GM19455 (cell line): ENCODE data around the gene ACAD9.
"Not testable (repeated sequence)": the region's sequence is repeated elsewhere in the genome, so short reads cannot be mapped to it uniquely, and the experiment has no call there.

Experiments used
- ATAC-seq: cut with Tn5 transposase; IDR thresholded peaks from one replicate; pipeline ENCODE4 v1.9.1; 2021; ENCODE audit not compliant: unreplicated experiment

Gene ACAD9

DNA sequence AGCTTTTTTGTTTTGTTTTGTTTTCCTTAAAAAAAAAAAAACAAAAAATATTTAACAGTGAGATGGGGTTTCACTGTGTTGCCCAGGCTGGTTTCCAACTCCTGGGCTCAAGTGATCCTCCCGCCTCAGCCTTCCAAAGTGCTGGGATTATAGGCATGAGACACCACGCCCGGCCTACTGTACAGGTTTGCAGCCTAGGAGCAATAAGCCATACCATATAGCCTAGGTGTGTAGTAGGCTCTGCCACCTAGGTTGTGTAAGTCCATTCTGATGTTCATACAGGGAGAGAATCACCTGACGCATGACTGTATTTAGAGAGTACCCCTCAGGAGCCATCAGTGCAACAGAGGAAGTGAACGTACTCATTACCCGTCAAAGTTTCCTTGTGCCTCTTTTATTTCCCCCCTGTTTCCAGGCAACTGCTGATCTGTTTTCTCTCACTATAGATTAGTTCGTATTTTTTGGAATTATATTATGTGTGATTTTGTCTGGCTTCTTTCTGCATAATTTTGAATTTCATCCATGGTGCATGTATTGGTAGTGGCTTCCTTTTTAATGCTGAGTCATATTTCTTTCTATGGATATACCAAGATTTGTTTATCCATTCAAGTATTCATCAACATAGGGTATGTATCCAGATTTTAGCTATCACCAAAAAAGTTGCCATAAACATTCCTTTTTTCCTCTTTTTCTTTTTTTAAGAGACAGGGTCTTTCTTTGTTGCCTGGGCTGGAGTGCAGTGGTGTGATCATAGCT, 9.9 kb downstream of the ACAD9 start:
- no peak for ATAC-seq

DNA sequence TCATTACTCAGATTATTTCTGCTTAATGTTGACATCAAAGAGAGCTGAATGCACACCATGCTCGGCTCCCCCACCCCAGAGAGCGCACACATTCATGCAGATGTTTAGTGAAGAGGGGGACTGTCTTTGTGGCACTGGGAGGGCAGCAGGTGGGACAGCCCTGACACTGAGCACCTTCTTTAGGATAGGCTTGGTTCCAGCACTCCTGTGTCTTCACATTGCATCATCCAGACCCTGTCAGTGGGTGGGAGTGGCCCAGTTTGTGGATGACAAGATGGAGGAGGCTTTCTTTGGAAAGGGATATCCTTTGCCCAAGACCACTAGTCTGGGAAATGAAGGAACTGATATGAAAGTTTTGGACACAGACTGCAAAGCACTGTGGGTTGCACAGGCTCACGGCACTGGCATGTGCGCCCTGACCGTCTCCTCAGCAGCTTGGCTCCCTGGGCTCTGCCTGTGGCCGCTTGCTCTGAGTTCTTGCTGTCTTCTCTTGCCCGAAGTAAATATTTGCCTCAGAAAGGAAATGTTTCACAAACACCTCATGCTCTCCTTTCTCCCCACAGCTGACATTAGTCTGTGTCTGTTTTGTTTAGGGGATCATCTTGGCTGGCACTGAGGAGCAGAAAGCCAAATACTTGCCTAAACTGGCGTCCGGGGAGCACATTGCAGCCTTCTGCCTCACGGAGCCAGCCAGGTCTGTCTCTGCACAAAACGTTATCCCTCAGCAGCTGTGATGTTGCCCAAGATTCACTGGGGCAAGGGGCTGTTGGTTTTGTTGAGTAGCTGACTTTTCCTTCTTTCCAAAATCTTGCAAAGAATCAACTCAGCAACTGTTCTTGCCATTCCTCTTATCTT, 16.6 kb downstream of the ACAD9 start:
- ATAC-seq = no peak

DNA sequence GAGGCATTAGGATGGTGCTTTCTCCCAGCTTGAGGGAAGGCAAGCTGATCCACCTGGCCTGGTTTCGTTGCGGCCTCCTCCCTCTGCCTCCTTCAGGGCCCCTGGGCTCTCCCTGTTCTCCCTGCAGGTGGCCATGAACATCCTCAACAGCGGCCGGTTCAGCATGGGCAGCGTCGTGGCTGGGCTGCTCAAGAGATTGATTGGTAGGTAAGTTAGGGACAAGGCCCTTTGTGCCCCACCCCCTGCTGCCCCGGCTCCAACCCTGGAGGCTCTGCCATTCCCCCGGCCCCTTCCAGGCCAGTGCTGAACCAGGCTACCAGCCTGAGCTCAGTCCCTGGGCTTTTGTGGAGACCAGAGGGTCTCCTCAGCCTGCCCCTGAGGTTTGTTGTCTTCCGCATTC, 23.0 kb downstream of the ACAD9 start:
- no peak for ATAC-seq

DNA sequence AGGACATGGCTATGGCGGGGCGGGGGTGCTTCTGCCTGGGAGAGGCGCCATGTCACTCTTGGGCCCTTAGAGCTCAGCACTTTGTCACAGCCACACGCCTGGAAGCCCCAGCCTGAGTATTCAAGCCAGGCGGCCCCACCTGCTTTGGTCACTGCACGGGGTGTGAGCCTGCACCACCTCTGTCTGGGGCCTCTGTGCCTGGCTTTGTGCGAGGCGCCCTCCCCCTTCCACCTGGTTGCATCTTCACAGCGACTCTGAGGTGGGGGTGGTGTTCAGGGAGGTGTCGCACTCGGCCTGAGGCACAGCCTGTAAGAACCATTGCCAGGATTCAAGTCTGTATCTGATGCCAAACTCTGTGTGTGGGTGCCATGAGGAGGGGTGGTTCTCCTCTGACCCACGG, 24.1 kb downstream of the ACAD9 start:
- no peak for ATAC-seq

DNA sequence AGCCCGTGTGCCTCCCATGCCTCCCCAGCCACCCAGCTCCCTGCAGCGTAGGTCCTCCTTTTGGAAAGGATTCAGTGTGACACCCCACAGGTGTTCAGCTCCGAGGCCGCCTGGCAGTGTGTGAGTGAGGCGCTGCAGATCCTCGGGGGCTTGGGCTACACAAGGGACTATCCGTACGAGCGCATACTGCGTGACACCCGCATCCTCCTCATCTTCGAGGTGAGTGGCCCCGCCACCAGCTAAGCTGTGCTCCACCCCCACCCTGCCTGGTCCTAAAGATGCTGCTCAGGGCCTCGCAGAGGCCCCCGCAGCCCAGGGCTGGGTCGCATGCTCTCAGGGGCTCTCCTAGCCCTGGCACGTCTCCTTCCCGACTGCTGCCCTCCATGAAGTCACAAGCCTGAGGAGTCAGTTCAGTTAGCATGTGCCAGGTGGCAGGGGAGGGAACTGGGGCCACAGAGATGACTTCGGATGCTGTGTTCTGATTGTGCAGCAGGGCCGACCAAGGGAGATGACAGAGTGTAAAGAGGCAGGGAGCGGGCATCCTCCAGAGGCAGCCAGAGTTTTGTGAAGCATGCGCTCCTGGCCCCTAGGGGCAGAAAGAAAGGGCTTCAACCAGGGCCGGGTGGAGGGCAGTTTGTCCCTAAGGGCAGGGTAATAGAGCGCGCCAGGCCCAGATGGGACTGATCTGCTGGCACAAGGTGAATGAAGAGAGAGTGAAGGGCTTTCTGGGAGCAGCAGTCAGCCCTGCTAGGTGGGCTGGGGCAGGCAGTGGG, 26.8 kb downstream of the ACAD9 start:
- ATAC-seq = no peak

DNA sequence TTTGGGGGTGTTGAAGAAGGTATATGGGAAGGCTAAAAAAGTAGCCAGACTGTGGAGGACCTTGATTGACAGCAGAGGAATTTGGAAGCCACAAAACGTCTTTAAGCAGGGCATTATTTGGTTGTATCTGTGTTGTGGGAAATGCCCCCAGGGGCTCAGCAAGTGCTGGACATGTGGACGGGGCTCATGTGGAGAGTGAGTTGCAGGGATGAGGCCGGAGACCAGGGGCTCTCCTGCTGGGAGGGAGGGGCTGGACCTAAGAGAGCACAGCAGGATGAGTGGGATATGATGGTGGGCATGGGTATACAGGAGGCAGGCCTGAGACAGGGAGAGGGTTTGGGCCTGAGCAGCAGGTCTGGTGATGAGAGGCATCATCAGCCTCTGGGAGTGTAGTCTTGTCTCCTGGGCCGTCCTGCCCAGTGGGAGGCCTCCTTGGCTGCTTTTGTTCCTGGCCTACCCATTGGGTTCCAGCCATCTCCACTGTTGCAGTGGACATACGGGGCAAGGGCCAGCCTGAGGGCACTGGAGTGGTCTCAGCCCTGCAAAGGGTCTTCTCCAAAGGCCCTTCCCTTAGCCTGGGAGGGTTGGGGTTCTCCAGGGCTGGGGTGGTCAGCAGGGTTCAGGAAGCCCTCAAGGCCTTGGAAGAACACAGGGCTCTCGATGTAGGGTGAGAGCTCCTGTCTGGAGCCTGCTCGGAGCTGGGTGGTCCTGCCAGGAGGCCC, 27.5 kb downstream of the ACAD9 start:
- no peak for ATAC-seq

DNA sequence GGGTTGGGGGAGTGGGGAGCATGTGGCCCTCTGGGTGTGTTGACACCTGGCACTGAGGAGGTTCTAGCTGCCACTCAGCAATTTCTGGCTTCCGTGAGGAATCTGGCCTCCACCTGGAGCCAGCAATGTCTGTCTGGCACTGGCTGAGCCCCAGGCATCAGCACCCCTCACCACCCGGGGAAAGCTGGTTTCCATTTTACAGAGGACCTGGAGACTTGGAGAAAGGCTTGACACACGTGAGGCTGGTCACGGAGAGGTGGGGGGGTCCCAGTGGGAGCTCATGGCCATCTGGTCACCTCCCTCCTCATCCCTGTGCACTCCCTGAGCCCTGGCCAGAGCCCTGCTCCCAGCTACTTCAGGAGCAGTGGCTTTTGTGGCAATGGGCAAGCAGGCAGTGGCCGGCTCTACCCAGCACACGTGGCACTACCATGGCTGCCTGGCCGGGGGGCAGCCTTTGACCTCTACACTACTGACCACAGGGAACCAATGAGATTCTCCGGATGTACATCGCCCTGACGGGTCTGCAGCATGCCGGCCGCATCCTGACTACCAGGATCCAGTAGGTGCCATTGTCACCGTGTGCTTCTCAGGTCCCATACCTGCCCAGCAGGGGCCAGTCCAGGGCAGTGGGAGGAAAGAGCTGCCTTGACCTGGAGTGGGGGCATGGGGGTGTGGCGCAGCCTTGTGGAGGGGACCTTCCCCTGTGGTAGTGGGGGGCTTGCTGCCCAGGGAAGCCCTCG, 28.5 kb downstream of the ACAD9 start:
- ATAC-seq = no peak

DNA sequence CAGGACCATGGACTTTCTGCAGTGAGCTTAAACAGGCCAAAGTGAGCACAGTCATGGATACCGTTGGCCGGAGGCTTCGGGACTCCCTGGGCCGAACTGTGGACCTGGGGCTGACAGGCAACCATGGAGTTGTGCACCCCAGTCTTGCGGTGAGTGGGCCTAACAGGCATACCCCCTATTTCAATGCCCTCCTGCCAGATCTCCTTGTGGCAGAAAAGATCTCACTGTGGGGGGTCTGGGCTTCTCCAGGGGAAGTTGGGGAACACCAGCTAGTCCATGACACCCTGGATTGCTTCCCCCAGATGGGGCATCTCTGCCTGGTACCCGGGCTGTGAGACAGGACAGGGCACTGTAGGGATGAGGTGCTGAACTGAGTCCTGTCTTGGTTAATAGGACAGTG, 29.5 kb downstream of the ACAD9 start:
- ATAC-seq = no peak

DNA sequence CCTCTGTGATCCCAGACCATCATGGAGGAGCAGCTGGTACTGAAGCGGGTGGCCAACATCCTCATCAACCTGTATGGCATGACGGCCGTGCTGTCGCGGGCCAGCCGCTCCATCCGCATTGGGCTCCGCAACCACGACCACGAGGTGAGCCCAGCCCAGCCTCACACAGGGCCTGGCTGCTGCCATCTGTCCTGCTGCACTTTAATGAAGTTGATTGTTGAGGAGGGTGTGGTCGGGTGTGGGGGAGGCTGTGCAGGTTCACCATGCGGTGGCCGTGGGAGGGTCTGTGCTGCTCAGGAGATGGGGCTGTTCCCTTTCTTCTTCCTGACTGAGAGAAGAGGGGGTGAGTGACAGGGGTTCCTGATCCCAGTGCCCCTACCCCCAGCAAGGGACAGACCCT, 30.6 kb downstream of the ACAD9 start:
- no peak for ATAC-seq

DNA sequence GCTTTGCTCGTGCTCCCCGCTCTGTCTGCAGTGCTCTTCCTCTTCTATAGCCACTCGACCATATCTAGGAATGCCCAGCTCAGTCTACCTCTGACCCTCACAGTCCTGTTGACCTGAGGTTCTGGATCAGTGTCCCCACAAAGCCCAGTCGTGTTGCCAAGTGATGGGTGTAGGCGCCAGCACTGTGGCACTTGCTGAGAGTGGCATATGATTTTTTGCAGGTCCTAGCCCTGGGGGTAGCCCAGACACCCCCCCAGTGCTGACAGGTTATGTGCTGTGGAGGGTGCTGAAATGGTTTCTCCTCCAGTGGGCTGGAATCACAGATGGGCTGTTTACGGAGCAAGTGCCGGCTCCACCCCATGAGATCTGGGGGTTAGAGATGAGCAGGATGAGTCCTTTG, 32.5 kb downstream of the ACAD9 start:
- ATAC-seq = no peak

DNA sequence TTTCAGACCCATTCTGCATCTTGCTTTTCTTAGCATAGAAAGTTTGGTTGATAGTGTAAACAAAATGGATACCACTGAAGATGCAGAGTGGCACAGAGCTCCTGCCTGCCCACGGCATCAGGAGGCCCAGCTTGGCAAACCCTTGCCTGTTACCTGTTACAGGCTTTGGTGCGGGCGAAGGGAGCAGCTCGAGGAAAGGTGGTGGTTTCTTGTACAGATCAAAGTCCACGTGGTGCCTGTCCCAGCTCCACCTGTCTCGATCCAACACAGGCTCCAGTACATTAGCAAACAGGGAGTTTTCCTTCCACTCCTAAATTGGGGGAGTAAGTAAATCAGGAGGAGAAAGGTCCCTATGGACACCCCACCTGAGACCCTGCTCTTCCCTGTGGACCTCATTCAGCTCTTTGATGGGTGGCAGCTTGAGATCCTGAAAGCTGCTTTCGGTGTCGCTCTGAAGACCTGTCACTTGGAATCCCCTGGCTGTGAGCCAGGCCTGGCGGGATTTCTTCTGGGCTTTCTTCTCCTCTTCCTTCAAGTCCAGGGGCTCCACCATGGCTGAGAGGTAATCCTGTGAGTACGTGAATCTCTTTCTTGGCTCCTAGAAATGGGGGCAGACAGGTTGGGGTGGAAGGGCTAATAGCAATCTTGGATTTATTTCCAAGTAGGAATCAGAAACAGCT, 35.7 kb downstream of the ACAD9 start:
- no peak for ATAC-seq

DNA sequence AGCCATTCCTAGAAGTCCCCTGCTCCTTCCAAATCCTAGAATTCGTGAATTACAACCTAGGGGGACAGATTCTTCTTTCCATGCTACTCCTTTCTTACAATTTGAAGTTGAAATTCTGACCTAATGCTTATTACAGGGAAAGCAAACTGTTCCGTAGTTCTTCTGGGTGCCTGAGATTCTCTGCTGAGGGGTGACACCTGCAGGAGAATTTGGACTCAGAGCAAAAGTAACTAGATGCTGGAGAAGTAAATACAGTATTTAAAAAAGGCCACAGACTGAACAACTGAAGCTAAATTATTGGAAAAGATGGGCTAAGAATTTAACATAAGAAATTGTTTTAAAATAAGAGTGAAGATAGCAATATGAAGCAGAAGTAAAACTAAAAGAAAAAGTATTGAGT, 37.9 kb downstream of the ACAD9 start:
- no peak for ATAC-seq

DNA sequence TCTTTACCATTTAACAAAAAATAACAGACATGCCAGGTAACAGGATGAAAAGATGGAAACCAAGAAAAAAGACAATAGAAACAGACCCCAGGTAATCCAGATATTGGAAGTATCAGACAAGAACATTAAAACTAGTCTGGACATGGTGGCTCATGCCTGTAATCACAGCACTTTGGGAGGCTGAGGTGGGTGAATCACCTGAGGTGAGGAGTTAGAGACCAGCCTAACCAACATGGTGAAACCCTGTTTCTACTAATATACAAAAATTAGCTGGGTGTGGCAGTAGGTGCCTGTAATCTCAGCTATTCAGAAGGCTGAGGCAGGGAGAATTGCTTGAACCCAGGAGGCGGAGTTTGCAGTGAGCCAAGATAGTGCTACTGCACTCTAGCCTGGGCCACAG, 40.6 kb downstream of the ACAD9 start:
- ATAC-seq = no peak

DNA sequence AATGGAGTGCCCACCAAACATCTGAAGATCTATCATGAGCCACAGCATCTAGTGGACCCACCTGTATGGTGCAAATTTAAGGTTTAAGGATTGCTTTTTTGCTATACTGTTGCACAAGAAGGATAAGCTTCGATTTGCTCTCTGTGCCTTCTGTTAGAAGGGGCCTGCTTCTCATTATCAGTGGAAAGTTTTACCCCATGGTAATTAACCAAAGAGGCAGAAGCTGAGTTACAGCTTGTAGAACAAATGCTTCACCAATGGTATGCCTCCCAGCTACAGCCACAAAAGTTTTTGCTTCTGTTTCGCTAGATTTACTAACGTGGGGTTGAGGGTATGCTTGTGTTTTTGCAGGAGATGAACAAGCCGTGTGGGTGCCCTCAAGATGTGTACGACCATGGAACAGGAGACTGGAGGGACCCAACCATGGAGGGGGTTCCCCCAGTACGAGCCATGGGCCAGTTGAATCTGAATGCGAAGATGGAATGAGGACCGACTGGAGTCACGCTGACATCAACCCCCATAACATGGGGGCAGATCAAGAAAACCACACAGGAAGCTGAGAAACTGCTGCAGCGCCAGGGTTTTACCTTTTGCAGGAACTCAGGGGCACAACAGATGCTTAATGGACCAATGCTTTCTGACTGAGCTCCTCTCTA, 43.5 kb downstream of the ACAD9 start:
- ATAC-seq = no peak

DNA sequence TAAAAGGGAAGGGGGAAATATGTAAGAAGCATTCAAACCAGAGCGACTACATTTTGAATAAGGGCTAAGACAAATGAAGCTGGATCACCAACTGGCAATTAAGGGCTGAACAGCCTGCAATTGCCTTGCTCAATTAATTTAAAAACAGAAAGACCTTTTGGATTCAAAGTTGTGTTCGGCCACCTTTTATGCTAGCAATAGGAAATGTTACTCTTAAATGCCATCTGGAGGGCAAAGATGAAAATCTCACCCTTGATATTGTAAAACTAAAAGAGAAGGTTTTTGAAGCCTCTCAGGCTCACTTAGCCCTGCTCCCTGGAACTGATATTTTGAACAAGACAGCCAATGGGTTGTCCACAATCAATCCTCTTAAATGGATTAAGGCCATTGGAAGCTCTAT, 44.2 kb downstream of the ACAD9 start:
- ATAC-seq = no peak

DNA sequence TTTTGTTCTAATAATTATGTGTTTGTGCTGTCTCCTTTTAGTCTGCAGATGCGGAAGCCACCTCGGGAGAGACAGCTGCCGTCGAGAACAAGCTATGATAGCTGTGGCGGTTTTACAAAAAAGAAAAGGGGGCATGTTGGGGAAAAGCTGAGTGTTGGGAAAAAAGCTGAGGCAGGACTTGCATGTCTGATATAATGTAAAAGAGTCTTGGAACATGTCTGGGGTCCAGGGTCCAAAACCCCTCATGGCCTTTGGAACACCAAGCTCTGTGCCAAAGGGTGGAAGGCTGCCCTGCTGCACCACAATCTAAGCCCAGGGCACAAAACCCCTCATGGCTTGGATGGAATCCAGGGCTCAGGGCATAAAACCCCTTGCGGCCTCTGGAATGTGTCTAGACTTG, 44.6 kb downstream of the ACAD9 start:
- not testable (repeated sequence) for ATAC-seq

DNA sequence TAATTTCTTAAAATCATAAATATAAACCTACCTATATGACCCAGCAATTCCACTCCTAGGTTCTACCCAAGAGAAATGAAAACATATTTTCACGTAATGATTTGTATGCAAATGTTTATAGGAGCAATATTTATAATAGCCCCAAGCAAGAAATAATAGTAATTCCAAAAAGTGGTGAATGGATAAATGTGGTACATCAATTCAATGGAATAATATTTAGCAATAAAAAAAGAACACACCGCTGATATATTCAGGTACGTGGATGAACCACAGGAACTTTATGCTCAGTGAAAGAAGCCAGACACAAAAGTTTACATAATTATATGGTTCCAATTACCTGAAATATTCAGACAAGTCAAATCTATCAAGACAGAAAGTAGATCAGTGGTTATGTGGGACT, 49.9 kb downstream of the ACAD9 start:
- ATAC-seq = no peak

DNA sequence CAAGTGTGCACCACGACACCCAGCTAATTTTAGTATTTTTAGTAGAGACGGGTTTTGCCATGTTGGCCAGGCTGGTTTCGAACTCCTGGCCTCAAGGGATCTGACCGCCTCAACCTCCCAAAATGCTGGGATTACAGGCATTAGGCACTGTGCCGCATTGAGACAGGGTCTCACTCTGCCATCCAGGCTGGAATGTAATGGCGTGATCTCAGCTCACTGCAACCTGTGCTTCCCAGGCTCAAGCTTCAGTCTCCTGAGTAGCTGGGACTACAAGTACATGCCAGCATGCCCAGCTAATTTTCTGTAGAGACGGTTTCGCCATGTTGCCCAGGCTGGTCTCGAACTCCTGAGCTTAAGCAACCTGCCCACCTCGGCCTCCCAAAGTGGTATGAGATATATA, 51.6 kb downstream of the ACAD9 start:
- ATAC-seq = no peak

DNA sequence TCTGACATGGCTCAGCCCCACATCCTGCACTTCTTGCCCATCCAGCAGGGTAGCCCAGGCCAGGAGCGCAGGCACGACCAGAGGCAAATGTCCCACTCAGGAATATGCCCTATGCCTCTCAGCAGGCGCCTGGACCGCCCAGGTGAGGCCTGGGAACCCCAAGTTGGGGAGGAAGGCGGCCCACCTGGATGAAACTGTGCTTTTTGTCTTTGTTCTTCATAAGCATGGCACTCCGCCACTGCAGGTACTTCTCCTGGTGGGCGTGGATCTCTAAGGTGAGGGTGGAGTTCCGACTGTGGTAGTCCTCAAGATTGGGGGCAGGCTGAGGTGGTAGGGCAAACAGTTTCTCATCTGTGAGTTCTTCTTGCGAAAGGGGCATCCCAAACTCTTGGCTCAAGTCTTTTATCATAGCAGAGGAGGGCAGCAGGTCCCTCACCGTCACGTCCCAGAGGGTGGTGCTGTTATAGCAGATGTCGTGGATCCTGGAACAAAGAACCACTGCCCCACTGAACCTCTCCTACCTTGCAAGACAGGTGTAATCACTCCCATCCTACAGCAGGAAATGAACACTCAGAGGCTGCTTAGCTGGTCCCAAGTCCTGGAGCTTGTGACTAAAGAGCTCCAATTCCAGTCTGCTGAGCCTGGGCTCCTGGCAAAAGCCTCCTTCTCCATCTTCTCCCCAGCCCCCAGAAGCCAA, 53.2 kb downstream of the ACAD9 start:
- no peak for ATAC-seq
